Dermis blood vessel endothelial cell (primary cell): Measurements from ENCODE around the gene LYPD8. TPM values are rescaled to one million over a fixed set of nuclear protein-coding genes. Genes with fewer than 3 reads are reported as not detected.

Source experiments
- DNase-seq: peaks from one replicate; pipeline ENCODE4 v3.0.0; 2010
- total RNA-seq: library from RNA; depleted of rRNA; stranded (reverse); fragments of >200 nt; gene quantifications from 2 replicates; pipeline ENCODE4 v1.2.3, GENCODE V29; 2014

LYPD8 gene
- total RNA-seq, 1 donor from 2014 or later: 0.17 TPM

GRCh38 chr1:248696774-248697173 lies 58.8 kb downstream of the LYPD8 start:
- no peak for DNase-seq

GRCh38 chr1:248696261-248696660 lies 59.3 kb downstream of the LYPD8 start:
- no peak for DNase-seq

GRCh38 chr1:248695451-248696132 lies 60.0 kb downstream of the LYPD8 start:
- no peak for DNase-seq

GRCh38 chr1:248691567-248692155 lies 63.9 kb downstream of the LYPD8 start:
- DNase-seq: no peak

Other genes with a start within 250 kb of the LYPD8 start
- not detected in 2 replicates for gene OR2G6, start 247.7 kb downstream of the LYPD8 start, total RNA-seq
- gene OR2T29, start 193.0 kb downstream of the LYPD8 start, total RNA-seq: not detected in 2 replicates
- not detected in 2 replicates for gene OR2T34, start 181.0 kb downstream of the LYPD8 start, total RNA-seq
- gene OR2T10, start 158.1 kb downstream of the LYPD8 start, total RNA-seq: not detected in 2 replicates
- gene OR2T11, start 120.7 kb downstream of the LYPD8 start, total RNA-seq: not detected in 2 replicates
- not detected in 2 replicates for gene OR2T35, start 110.5 kb downstream of the LYPD8 start, total RNA-seq
- gene OR2T27, start 100.2 kb downstream of the LYPD8 start, total RNA-seq: not detected in 2 replicates
- not detected in 2 replicates for gene OR14I1, start 53.0 kb downstream of the LYPD8 start, total RNA-seq
- gene SH3BP5L, start 70.2 kb upstream of the LYPD8 start, total RNA-seq: 32.7 and 36.7 TPM in 2 replicates
- gene ZNF672, start 82.5 kb upstream of the LYPD8 start, total RNA-seq: 28.1 and 32.2 TPM in 2 replicates
- gene ZNF692, start 103.3 kb upstream of the LYPD8 start, total RNA-seq: 7.7 and 16.5 TPM in 2 replicates
- gene PGBD2, start 150.5 kb upstream of the LYPD8 start, total RNA-seq: 8.9 and 17.0 TPM in 2 replicates